GM12872 (cell line): ENCODE measurements around the gene ARVCF.

Experiments used
- TF ChIP-seq, protein P1 (sequence below): IDR thresholded peaks from 3 replicates; pipeline ENCODE4 v1.5.1; 2011; ENCODE audit warnings: low read depth, mild to moderate bottlenecking, low read length, moderate library complexity; ENCODE audit not compliant: insufficient read depth

ARVCF gene

DNA sequence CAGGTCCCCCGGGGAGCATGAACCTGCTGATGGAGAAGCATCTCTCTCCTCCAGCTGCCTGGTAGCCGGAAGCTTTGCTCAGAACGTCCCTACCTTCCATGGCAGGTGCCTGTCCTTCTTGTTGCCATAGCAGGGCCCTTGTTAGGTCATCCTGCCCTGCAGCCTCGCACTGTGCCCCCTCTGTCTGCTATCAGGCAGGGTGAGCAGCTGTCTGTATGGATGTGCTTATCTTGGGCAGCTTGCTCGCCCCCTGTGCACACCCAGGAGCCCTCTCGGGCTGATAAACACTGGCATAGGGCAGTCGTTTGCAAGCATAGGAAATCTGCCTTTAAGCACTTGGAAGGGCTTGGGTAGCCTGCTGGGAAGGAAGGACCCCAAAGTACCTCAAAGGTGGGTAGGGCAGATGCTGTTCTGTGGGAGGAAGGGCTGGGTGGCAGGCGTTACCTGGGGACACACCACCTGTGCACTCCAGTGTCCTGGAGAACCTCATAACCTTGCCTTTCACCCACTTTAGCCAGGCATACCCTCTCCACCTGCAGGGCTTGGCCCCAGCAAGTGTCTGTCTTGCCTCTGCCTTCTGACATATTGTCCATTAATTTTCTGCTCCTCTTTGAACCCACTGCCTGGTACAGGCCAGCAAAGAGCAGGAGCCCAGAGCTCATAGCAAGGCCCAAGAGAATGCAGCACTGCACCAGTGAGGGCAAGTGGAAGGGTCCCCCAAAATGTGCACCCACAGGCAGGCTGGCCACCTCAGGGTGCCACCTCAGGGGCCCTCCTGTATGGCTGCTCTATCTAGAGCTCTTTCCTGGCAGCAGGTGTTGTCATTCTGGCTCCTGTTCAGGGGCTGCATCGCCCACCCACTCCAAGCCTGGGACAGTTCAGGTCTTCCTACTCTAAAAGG lies 83.0 kb downstream of the ARVCF start:
- TF ChIP-seq, protein P1, sequence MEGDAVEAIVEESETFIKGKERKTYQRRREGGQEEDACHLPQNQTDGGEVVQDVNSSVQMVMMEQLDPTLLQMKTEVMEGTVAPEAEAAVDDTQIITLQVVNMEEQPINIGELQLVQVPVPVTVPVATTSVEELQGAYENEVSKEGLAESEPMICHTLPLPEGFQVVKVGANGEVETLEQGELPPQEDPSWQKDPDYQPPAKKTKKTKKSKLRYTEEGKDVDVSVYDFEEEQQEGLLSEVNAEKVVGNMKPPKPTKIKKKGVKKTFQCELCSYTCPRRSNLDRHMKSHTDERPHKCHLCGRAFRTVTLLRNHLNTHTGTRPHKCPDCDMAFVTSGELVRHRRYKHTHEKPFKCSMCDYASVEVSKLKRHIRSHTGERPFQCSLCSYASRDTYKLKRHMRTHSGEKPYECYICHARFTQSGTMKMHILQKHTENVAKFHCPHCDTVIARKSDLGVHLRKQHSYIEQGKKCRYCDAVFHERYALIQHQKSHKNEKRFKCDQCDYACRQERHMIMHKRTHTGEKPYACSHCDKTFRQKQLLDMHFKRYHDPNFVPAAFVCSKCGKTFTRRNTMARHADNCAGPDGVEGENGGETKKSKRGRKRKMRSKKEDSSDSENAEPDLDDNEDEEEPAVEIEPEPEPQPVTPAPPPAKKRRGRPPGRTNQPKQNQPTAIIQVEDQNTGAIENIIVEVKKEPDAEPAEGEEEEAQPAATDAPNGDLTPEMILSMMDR, result no peak

DNA sequence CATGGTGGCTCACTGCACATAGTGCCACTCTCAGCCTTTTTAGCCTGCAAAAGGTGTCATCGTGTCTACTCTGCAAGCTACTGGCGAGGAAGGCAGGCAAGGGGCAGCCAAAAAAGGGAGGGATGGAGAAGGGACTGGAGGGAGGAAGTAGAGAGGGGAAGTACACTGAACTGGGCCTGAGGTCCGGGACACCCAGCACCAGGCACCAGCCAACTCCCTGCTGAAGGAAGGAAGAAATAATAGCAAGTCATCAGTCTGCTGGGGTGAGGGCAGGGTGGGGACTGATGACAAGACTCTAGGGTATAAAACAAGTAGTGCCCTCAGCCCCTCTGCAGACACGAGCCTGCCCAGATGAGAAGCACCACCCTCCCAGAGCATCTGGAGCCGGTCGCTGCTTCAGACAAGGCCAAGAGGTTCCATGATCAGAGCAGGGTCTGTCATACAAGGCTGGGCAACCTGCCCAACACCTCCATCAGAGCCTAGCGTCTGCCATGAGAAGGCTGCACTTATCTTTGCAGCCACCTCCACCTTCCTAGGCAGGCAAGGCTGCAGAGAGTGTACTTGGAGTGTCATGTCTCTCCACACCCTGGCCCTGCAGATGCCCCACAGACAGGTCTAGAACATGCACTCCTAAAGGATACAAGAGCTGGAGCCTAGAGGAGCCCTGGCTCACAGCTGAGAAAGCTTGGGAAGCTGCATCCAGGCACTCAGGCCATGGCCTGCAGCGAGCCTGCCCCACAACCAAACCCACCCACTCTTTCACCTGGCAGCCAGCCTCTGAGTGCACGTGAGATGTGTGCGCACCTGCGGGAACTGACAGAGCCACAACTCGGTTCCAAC lies 84.0 kb downstream of the ARVCF start:
- TF ChIP-seq, protein P1, result no peak

DNA sequence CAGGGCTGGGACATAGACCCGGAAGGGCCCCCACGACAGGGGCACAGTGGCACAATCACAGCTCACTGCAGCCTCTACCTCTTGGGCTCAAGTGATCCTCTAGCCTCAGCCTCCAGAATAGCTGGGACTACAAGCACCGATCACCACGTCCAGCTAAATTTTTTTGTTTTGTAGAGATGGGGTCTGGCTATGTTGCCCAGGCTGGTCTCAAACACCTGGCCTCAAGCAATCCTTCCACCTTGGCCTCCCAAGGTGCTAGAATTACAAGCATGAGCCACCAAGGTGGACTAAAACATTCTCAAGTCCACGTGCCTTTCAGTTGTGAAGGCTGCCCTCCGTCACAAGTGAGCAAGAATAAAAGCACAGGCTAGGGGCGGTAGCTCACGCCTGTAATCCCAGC lies 85.1 kb downstream of the ARVCF start:
- TF ChIP-seq, protein P1, result no peak

DNA sequence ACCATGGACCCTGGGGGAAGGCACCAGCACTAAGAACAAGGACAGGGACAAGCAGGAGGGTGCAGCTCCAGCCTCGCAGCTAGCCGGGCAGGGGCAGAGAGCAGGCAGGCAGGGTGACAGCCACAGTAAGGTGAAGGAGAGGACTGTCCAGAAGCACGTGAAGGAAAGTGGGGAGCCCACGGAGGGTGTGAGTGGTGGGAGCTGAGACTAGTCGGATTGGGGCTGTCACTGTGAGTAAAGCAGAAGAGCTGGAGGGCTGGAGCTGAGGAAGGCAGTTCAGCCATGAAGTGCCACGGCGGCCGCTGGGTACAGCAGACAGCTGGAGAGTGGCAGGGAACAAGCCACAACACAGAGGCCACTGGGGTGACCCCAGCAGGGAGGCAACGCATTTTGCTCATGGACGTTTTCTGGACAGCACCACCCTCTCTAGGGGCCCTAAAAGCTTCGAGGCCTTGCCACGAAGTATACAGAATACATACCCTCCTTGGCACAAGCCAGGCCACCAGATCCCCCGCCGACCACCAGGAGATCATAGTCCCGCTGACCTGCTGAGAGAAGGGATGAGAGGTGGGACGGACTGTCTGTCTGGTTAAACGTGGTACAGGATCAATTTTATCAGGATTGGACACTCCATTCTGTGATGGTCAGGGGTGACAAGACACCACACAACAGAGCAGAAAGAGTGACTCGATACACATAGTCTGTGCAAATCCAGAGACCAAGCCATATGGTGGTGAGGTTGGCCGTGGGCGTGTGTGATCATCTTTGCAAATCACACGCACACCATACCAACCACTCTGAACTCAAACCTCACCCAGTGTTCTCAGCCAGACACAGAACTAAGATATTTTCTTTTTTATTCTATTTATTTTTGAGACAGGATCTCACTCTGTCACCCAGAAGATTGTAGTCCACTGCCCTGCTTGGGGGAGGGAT lies 85.8 kb downstream of the ARVCF start:
- TF ChIP-seq, protein P1, result no peak

DNA sequence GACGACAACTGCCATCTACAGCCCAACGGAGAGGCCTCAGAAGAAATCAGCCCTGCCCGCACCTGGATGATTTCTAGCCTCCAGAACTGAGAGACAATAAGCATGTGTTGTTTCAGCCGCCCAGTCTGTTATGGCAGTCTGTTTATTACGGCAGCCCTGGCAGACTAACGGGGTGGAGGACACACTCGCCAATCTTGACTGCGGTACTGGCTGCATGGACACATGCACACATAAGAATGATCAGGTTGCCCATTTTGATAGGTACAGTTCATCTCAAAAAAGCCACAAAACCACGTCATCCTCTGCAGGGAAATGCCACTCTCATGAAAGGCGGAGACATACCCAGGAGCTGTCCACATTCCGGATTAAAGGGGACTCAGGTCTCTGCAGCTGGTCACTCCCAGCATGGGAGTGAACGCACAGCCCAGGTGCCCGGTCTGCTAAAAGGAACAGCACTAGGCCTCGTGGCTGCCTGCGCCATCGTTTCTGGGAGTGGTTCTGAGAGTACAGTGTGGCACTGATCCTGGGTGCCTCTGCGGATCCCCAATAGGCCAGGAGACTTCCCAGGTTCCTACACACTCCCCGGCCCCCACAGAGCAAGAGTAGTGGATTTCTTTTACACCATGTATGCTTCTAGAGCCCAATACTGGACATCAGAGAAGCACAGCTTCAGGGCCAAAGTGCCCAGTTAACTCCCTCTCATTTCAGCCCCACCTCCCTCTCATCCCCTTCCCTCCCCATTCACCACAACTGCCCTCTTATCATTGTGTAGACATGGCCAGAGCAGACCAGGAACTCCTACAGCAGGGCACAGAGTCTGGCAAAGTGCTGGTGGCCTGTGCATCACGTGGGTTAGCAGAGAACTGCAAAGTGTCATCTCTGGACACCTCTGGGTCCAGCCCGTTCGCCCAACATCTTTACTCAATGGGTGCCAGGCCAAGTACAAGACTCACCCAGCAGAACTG lies 86.8 kb downstream of the ARVCF start:
- TF ChIP-seq, protein P1, result no peak

DNA sequence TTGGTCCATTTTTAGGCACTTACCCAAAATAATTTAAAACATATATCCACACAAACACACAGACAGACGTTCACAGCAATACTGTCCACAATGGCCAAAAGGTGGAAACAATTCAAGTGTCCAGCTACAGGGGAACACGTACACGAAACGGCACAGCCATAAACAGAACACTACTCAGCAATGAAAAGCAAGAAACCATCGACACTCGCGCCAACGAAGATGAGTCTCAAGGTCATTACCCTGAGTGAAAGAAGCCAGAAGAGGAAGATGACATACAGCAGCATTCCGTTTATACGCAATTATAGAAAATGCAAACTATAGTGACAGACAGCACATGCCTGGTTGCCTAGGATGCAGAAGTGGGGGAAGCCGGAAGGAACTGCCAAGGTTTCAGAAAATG lies 88.4 kb downstream of the ARVCF start:
- TF ChIP-seq, protein P1, result no peak
